Uterus (tissue), 2 donors: ENCODE data around the gene THSD8.

Experiments
- CTCF ChIP-seq, 4 experiments: fragments of 200-600 bp in 2 of 4; fragments of 450-650 bp in 2 of 4; sonication (generic) in 2 of 4; IDR thresholded peaks; one replicate each; pipeline ENCODE4 v1.5.1; 2016 to 2019; ENCODE audit warnings: antibody characterized with exemption in 4 of 4, mild to moderate bottlenecking in 2 of 4, moderate library complexity in 1 of 4
- POLR2A ChIP-seq, 2 donors: fragments of 450-650 bp; IDR thresholded peaks; one replicate each; pipeline ENCODE4 v1.6.1; 2016; ENCODE audit warnings: antibody characterized with exemption in 2 of 2, mild to moderate bottlenecking in 1 of 2, moderate library complexity in 1 of 2

- TF ChIP-seq CTCF (IDR thresholded peaks at IDR 0.05) (no peak), POLR2A (IDR thresholded peaks at IDR 0.05) (no peak)
These were observed 33.3 kb downstream of the THSD8 start for GRCh38 chr19:12834976-12835757.
